Neuronal stem cell (in vitro differentiated cells): ENCODE results near the gene METTL4.

ENCODE experiments used
- DNase-seq: peaks from one replicate; pipeline ENCODE4 v3.0.0-alpha.2; 2013; ENCODE audit warnings: low spot score
- H2AFZ ChIP-seq: one replicate; pipeline ENCODE4 v1.6.1; 2013; ENCODE audit warnings: mild to moderate bottlenecking, low read length, inconsistent platforms
- H2AK5ac ChIP-seq: 2 replicates; pipeline ENCODE4 v1.6.1; 2013; ENCODE audit warnings: low read depth, mild to moderate bottlenecking, inconsistent platforms, low read length, moderate library complexity, mixed read lengths
- H2BK120ac ChIP-seq: 2 replicates; pipeline ENCODE4 v1.6.1; 2013; ENCODE audit warnings: low read depth, mild to moderate bottlenecking, inconsistent platforms, low read length, moderate library complexity, mixed read lengths
- H2BK12ac ChIP-seq: one replicate; pipeline ENCODE4 v1.6.1; 2013; ENCODE audit warnings: low read length, inconsistent platforms
- H2BK15ac ChIP-seq: 2 replicates; pipeline ENCODE4 v1.6.1; 2013; ENCODE audit warnings: mild to moderate bottlenecking, low read length, inconsistent platforms, mixed read lengths
- H2BK5ac ChIP-seq: one replicate; pipeline ENCODE4 v1.6.1; 2013; ENCODE audit warnings: inconsistent platforms, mild to moderate bottlenecking, low read length, moderate library complexity
- H3K14ac ChIP-seq: one replicate; pipeline ENCODE4 v1.6.1; 2013; ENCODE audit warnings: low read length, inconsistent platforms
- H3K18ac ChIP-seq: 2 replicates; pipeline ENCODE4 v1.6.1; 2013; ENCODE audit warnings: low read length, inconsistent platforms
- H3K23ac ChIP-seq: 2 replicates; pipeline ENCODE4 v1.6.1; 2013; ENCODE audit warnings: low read depth, mild to moderate bottlenecking, mixed read lengths, low read length, inconsistent platforms; ENCODE audit not compliant: poor library complexity
- H3K27ac ChIP-seq: replicated peaks from 3 replicates; pipeline ENCODE4 v1.5.1; 2013; ENCODE audit warnings: low read length, inconsistent platforms
- H3K27me3 ChIP-seq, 3 experiments: 2 replicates each; pipeline ENCODE4 v1.6.1; 2013; ENCODE audit warnings: low read length in 3 of 3, mild to moderate bottlenecking in 2 of 3, inconsistent platforms in 1 of 3, low read depth in 1 of 3, mixed read lengths in 1 of 3, moderate library complexity in 1 of 3; ENCODE audit not compliant: control insufficient read depth in 3 of 3, insufficient read depth in 3 of 3
- H3K36me3 ChIP-seq, 2 donors: replicated peaks in 1 of 2; 2 replicates each; pipeline ENCODE4 v1.6.1; 2013; ENCODE audit warnings: low read length in 2 of 2; ENCODE audit not compliant: control insufficient read depth in 2 of 2, insufficient read depth in 2 of 2
- H3K4ac ChIP-seq: 2 replicates; pipeline ENCODE4 v1.6.1; 2013; ENCODE audit warnings: inconsistent platforms, mild to moderate bottlenecking, low read length, moderate library complexity
- H3K4me1 ChIP-seq, 2 donors: 1 replicate in 1 of 2; 2 replicates in 1 of 2; pipeline ENCODE4 v1.6.1; 2013; ENCODE audit warnings: low read length in 2 of 2, low read depth in 1 of 2; ENCODE audit not compliant: control insufficient read depth in 2 of 2, insufficient read depth in 1 of 2
- H3K4me2 ChIP-seq: one replicate; pipeline ENCODE4 v1.6.1; 2013; ENCODE audit warnings: mild to moderate bottlenecking, low read length, inconsistent platforms; ENCODE audit not compliant: insufficient read depth, poor library complexity, severe bottlenecking
- H3K4me3 ChIP-seq, 2 donors: 2 replicates each; pipeline ENCODE4 v1.5.1; 2013; ENCODE audit warnings: low read length in 2 of 2, mild to moderate bottlenecking in 2 of 2, inconsistent platforms in 1 of 2, moderate library complexity in 1 of 2
- H3K79me1 ChIP-seq: one replicate; pipeline ENCODE4 v1.6.1; 2013; ENCODE audit warnings: low read depth, mild to moderate bottlenecking, inconsistent platforms, low read length, moderate library complexity
- H3K9ac ChIP-seq: one replicate; pipeline ENCODE4 v1.6.1; 2013; ENCODE audit warnings: mild to moderate bottlenecking, low read depth, low read length, inconsistent platforms; ENCODE audit not compliant: poor library complexity
- H3K9me3 ChIP-seq, 2 donors: replicated peaks in 1 of 2; 2 replicates each; pipeline versions ENCODE3 to v1.6.1; 2013; ENCODE audit warnings: low read length in 2 of 2, mild to moderate bottlenecking in 2 of 2, inconsistent platforms in 1 of 2, low read depth in 1 of 2, mixed read lengths in 1 of 2, moderate library complexity in 1 of 2; ENCODE audit not compliant: control insufficient read depth in 2 of 2, insufficient read depth in 1 of 2
- H4K8ac ChIP-seq: one replicate; pipeline ENCODE4 v1.6.1; 2013; ENCODE audit warnings: low read depth, mild to moderate bottlenecking, inconsistent platforms, low read length, moderate library complexity
- H4K91ac ChIP-seq: one replicate; pipeline ENCODE4 v1.6.1; 2013; ENCODE audit warnings: low read length, low read depth, mild to moderate bottlenecking, inconsistent platforms; ENCODE audit not compliant: poor library complexity
- WGBS, 2 donors: extraction: QIAGEN DNeasy Blood & Tissue Kit; methylation state at CpG; one replicate each; pipeline ENCODE4 v1.1.7; 2013; ENCODE audit warnings: missing lambda C conversion rate in 2 of 2, mixed read lengths in 1 of 2; ENCODE audit not compliant: insufficient read length in 2 of 2, insufficient replicate concordance in 1 of 2; ENCODE audit errors: extremely low coverage in 2 of 2; 5-methylcytosine and 5-hydroxymethylcytosine counted together

The METTL4 gene

DNA sequence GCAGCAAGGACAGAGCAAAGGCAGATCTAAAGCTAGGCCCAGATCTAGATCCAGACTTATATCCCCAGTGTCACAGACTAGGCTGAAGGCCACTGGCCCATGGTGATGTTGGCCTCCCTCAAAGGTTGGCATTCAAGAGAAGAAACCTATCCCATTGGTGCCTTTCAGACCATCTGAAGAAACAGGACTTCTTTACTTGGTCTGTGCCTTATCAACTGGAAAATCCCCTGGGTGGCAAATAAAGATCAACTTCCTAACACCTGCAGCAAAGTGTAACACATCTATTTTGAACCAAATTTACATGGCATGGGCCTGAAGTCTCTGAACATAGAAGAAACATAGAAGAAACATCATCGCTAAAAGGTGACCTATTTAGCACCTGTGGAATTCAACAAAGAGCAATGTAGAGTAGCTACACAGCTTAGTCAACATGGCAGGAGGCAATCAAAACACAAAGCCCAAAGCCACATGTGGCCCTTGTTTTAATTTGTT lies 35.8 kb downstream of the METTL4 start:
- Histone ChIP-seq H3K4ac (no peak overlapping the region), H3K36me3 (peaks cover 2 to 10% of the 10 kb centered on the region in 2 donors)

DNA sequence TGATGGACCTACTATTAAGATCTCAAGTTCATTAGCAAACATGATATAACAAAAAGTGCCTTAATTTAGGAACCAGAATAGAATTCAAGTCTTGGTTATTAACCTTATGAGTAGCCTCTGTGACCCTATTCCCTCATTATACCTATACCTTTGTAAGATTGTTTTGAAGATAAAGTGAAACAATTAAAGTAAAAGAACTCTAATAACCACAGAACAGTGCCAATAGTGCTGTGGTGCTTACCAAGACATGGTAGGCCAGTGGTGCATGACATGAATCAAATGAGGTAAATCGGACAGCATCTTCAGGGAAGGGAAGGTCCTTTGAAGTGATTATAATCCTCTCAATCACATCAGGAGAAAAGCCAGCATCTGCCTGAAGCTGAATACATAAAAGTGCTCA lies 36.4 kb downstream of the METTL4 start:
- Histone ChIP-seq H2BK15ac (no peak overlapping the region), H3K4me1 (no peaks in the 10 kb centered on the region), H3K23ac (no peak overlapping the region), H3K9ac (no peak overlapping the region), H3K14ac (no peak overlapping the region), H3K27ac (no peak overlapping the region), H3K27me3 (no peaks in the 10 kb centered on the region), H3K18ac (no peak overlapping the region), H4K8ac (no peak overlapping the region), H3K79me1 (no peaks in the 10 kb centered on the region), H3K9me3 (peaks cover 0 to 2% of the 10 kb centered on the region in 2 donors), H3K4me2 (no peak overlapping the region), H2AK5ac (no peak overlapping the region), H2BK120ac (no peak overlapping the region), H2AFZ (no peak overlapping the region), H2BK12ac (no peak overlapping the region), H4K91ac (no peak overlapping the region), H3K4ac (no peak overlapping the region), H3K36me3 (peaks cover 2 to 10% of the 10 kb centered on the region in 2 donors), H3K4me3 (no peak overlapping the region), H2BK5ac (no peak overlapping the region)
- no peak for DNase-seq
- WGBS, 2 donors: no CpG with 5 or more reads among the region's 1 CpG

More for the DNA sequence above, 35.8 kb downstream of the METTL4 start:
- Histone ChIP-seq H3K79me1 (no peaks in the 10 kb centered on the region), H3K4me1 (no peaks in the 10 kb centered on the region), H2BK15ac (no peak overlapping the region), H2BK12ac (no peak overlapping the region), H3K27me3 (no peaks in the 10 kb centered on the region), H2AK5ac (no peak overlapping the region), H2AFZ (no peak overlapping the region), H3K18ac (no peak overlapping the region), H3K9ac (no peak overlapping the region), H2BK5ac (no peak overlapping the region), H3K9me3 (peaks cover 0 to 2% of the 10 kb centered on the region in 2 donors), H4K91ac (no peak overlapping the region), H3K4me2 (no peak overlapping the region), H4K8ac (no peak overlapping the region), H3K4me3 (no peak overlapping the region), H3K14ac (no peak overlapping the region), H3K23ac (no peak overlapping the region), H2BK120ac (no peak overlapping the region), H3K27ac (no peak overlapping the region)
- DNase-seq: no peak
- WGBS, 2 donors: no CpG with 5 or more reads among the region's 1 CpG

DNA sequence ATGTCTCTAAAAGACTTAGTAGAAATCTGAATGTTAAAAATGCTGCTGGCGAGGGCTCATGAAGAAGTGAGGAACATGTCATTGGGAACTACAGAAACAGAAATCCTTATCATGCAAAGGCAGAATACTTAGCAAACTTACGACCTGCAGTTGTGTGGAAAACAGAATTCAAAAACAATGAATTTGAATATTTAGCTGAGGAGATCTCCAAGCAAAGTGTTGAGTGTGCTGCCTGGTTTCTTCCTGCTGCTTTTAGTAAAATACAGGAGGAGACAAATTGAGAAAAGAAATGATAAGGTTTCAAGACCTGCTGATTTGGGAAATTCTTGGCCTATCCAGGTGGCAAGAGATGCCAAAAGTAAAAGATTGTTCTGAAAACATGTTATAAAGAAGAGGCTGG lies 38.5 kb downstream of the METTL4 start:
- no peak overlapping the region for H3K23ac ChIP-seq

DNA sequence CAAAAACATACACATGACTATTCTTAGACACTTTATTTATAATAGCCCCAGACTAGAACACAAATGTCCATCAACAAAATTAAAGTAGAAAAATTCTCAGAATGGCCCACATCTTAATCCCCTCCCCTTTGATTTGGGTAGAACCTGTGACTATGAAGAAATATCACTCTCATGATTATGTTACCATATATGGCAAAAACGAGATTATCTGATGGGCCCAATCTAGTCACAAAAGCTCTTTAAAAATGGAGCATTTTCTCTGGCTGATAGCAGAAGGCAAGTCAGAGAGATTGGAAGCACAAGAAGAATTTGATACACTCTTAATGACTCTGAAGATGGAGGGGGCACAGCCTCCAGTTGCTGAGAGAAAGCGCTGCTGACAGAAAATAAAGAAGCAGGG lies 39.6 kb downstream of the METTL4 start:
- no CpG with 5 or more reads among the region's 2 CpGs for WGBS, 2 donors
- Histone ChIP-seq H3K4me3 (no peak overlapping the region), H3K9me3 (peaks cover 0 to 2% of the 10 kb centered on the region in 2 donors)

More for the DNA sequence above, 38.5 kb downstream of the METTL4 start:
- no CpG with 5 or more reads among the region's 2 CpGs for WGBS, 2 donors
- H2BK5ac ChIP-seq: no peak overlapping the region
- no peak overlapping the region for H2BK120ac ChIP-seq
- no peak overlapping the region for H3K4ac ChIP-seq
- H2BK12ac ChIP-seq: no peak overlapping the region
- H4K8ac ChIP-seq: no peak overlapping the region
- no peaks in the 10 kb centered on the region for H3K36me3 ChIP-seq
- H3K14ac ChIP-seq: no peak overlapping the region
- no peak overlapping the region for H3K9ac ChIP-seq
- H2BK15ac ChIP-seq: no peak overlapping the region
- no peak overlapping the region for H3K27ac ChIP-seq
- H3K4me2 ChIP-seq: no peak overlapping the region
- no peak overlapping the region for H3K18ac ChIP-seq
- H4K91ac ChIP-seq: no peak overlapping the region
- no peak overlapping the region for H3K4me3 ChIP-seq
- DNase-seq: no peak
- no peaks in the 10 kb centered on the region for H3K4me1 ChIP-seq
- no peak overlapping the region for H2AK5ac ChIP-seq
- no peak overlapping the region for H2AFZ ChIP-seq
- H3K79me1 ChIP-seq: no peaks in the 10 kb centered on the region
- H3K27me3 ChIP-seq: no peaks in the 10 kb centered on the region
- peaks cover 0 to 2% of the 10 kb centered on the region in 2 donors for H3K9me3 ChIP-seq

More for the DNA sequence above, 39.6 kb downstream of the METTL4 start:
- H3K36me3 ChIP-seq: no peaks in the 10 kb centered on the region
- no peaks in the 10 kb centered on the region for H3K79me1 ChIP-seq
- DNase-seq: no peak
- H3K4me2 ChIP-seq: no peak overlapping the region
- no peaks in the 10 kb centered on the region for H3K27me3 ChIP-seq
- H3K18ac ChIP-seq: no peak overlapping the region
- no peak overlapping the region for H2AK5ac ChIP-seq
- no peak overlapping the region for H2AFZ ChIP-seq
- no peak overlapping the region for H4K8ac ChIP-seq
- no peak overlapping the region for H2BK5ac ChIP-seq
- no peak overlapping the region for H2BK12ac ChIP-seq
- H3K4ac ChIP-seq: no peak overlapping the region
- H2BK15ac ChIP-seq: no peak overlapping the region
- no peak overlapping the region for H3K14ac ChIP-seq
- H3K9ac ChIP-seq: no peak overlapping the region
- no peak overlapping the region for H3K27ac ChIP-seq
- no peak overlapping the region for H4K91ac ChIP-seq
- H2BK120ac ChIP-seq: no peak overlapping the region
- no peaks in the 10 kb centered on the region for H3K4me1 ChIP-seq
- no peak overlapping the region for H3K23ac ChIP-seq
